HEK293 (cell line): ENCODE data around the gene EIF4G3.
A peak's percentile ranks its signal among the peaks of the same experiment; 100 is the strongest.

Experiments
- CTCF ChIA-PET: fragments of 350-600 bp; formaldehyde crosslinking; extraction: SDS; loops from one replicate; lab custom pipeline; 2021; ENCODE audit warnings: antibody characterized with exemption; lab: Yijun Ruan, JAX
- POLR2A ChIA-PET: fragments of 300-600 bp; formaldehyde crosslinking; extraction: SDS; loops from one replicate; lab custom pipeline; 2020; ENCODE audit warnings: antibody characterized with exemption, inconsistent platforms; lab: Yijun Ruan, JAX
- H3K27ac ChIP-seq: fragments of 200-500 bp; sonication (Bioruptor generic); 2 replicates; pipeline ENCODE4 v1.5.1; 2014; ENCODE audit warnings: low read depth, low read length, control low read depth, inconsistent platforms; ENCODE audit errors: extremely low read depth
- H3K36me3 ChIP-seq, 2 experiments: fragments of 200-500 bp in 1 of 2; sonication (Bioruptor generic) in 1 of 2; 1 replicate in 1 of 2; 2 replicates in 1 of 2; pipeline ENCODE4 v1.5.1; 2014 to 2017; ENCODE audit warnings: inconsistent platforms in 2 of 2, low read length in 2 of 2; ENCODE audit not compliant: control insufficient read depth in 2 of 2, insufficient read depth in 1 of 2
- H3K4me1 ChIP-seq: fragments of 200-500 bp; sonication (Bioruptor generic); 2 replicates; pipeline ENCODE4 v1.5.1; 2014; ENCODE audit warnings: mild to moderate bottlenecking, low read length, inconsistent platforms; ENCODE audit not compliant: control insufficient read depth, insufficient read depth
- H3K4me3 ChIP-seq: 2 replicates; pipeline ENCODE4 v1.5.1; 2011; ENCODE audit warnings: low read depth, mild to moderate bottlenecking, control low read depth, low read length, moderate library complexity
- H3K9me3 ChIP-seq: fragments of 200-500 bp; sonication (Bioruptor generic); 2 replicates; pipeline ENCODE4 v1.5.1; 2014; ENCODE audit warnings: low read depth, low read length, inconsistent platforms; ENCODE audit not compliant: control insufficient read depth, insufficient read depth
- BCL11A ChIP-seq: fragments of 450-650 bp; formaldehyde crosslinking; IDR thresholded peaks from 2 replicates; pipeline ENCODE4 v1.5.1; 2016; ENCODE audit warnings: low read depth, missing biosample characterization, missing genetic modification characterization
- HOXD13 ChIP-seq: sonication (generic); formaldehyde crosslinking; IDR thresholded peaks from 2 replicates; pipeline ENCODE4 v1.8.0; 2022; ENCODE audit warnings: missing genetic modification reagents, borderline replicate concordance
- MEIS1 ChIP-seq: sonication (generic); formaldehyde crosslinking; IDR thresholded peaks from 2 replicates; pipeline ENCODE4 v1.8.1; 2022; ENCODE audit warnings: missing genetic modification reagents, mild to moderate bottlenecking, borderline replicate concordance
- PRDM1 ChIP-seq: fragments of 450-650 bp; formaldehyde crosslinking; IDR thresholded peaks from 2 replicates; pipeline ENCODE4; 2016; ENCODE audit warnings: missing biosample characterization, missing genetic modification characterization
- SP2 ChIP-seq: fragments of 450-650 bp; formaldehyde crosslinking; IDR thresholded peaks from 2 replicates; pipeline ENCODE4 v1.5.1; 2016; ENCODE audit warnings: missing biosample characterization, missing genetic modification characterization
- SP3 ChIP-seq: fragments of 450-650 bp; formaldehyde crosslinking; IDR thresholded peaks from 2 replicates; pipeline ENCODE4 v1.5.1; 2016; ENCODE audit warnings: missing biosample characterization, missing genetic modification characterization
- SP7 ChIP-seq: fragments of 450-650 bp; formaldehyde crosslinking; IDR thresholded peaks from 2 replicates; pipeline ENCODE4 v1.5.1; 2016; ENCODE audit warnings: missing biosample characterization, missing genetic modification characterization
- YY1 ChIP-seq: fragments of 450-650 bp; formaldehyde crosslinking; IDR thresholded peaks from 2 replicates; pipeline ENCODE4 v1.5.1; 2018; ENCODE audit warnings: missing biosample characterization, missing genetic modification characterization
- ZBTB21 ChIP-seq: fragments of 450-650 bp; formaldehyde crosslinking; IDR thresholded peaks from 2 replicates; pipeline ENCODE4 v1.5.1; 2017; ENCODE audit warnings: missing biosample characterization, missing genetic modification characterization
- ZFP69B ChIP-seq: fragments of 450-650 bp; formaldehyde crosslinking; IDR thresholded peaks from 2 replicates; pipeline ENCODE4 v1.5.1; 2016; ENCODE audit warnings: missing biosample characterization, missing genetic modification characterization
- ZNF112 ChIP-seq: fragments of 450-650 bp; formaldehyde crosslinking; IDR thresholded peaks from 2 replicates; pipeline ENCODE4 v1.5.0; 2017; ENCODE audit warnings: missing biosample characterization, missing genetic modification characterization
- ZNF16 ChIP-seq: fragments of 450-650 bp; formaldehyde crosslinking; IDR thresholded peaks from 2 replicates; pipeline ENCODE4 v1.5.1; 2016; ENCODE audit warnings: low read depth, missing biosample characterization, missing genetic modification characterization
- ZNF174 ChIP-seq: fragments of 450-650 bp; formaldehyde crosslinking; IDR thresholded peaks from 2 replicates; pipeline ENCODE4 v1.5.0; 2017; ENCODE audit warnings: missing biosample characterization, mild to moderate bottlenecking, missing genetic modification characterization
- ZNF184 ChIP-seq: fragments of 450-650 bp; IDR thresholded peaks from 2 replicates; pipeline ENCODE4 v1.5.1; 2018; ENCODE audit warnings: missing biosample characterization, mild to moderate bottlenecking, missing genetic modification characterization
- ZNF19 ChIP-seq: fragments of 450-650 bp; formaldehyde crosslinking; IDR thresholded peaks from 2 replicates; pipeline ENCODE4; 2016; ENCODE audit warnings: missing biosample characterization, missing genetic modification characterization, low read depth
- ZNF24 ChIP-seq: fragments of 450-650 bp; formaldehyde crosslinking; IDR thresholded peaks from 2 replicates; pipeline ENCODE4 v1.5.1; 2016; ENCODE audit warnings: missing biosample characterization, missing genetic modification characterization
- ZNF514 ChIP-seq: fragments of 450-650 bp; formaldehyde crosslinking; IDR thresholded peaks from 2 replicates; pipeline ENCODE4 v1.5.1; 2016; ENCODE audit warnings: missing biosample characterization, missing genetic modification characterization
- ZNF654 ChIP-seq: fragments of 450-650 bp; formaldehyde crosslinking; IDR thresholded peaks from 2 replicates; pipeline ENCODE4 v1.5.1; 2016; ENCODE audit warnings: low read depth, missing biosample characterization, missing genetic modification characterization
- ZNF777 ChIP-seq: fragments of 450-650 bp; formaldehyde crosslinking; IDR thresholded peaks from 2 replicates; pipeline ENCODE4 v1.5.1; 2017; ENCODE audit warnings: missing biosample characterization, missing genetic modification characterization, borderline replicate concordance
- TF ChIP-seq, protein P1 (sequence below): fragments of 450-650 bp; formaldehyde crosslinking; IDR thresholded peaks from 2 replicates; pipeline ENCODE4 v1.5.1; 2016; ENCODE audit warnings: missing biosample characterization, missing genetic modification characterization
- TF ChIP-seq, protein P2 (sequence below): fragments of 450-650 bp; IDR thresholded peaks from 2 replicates; pipeline ENCODE4 v1.5.1; 2018; ENCODE audit warnings: missing biosample characterization, mild to moderate bottlenecking, missing genetic modification characterization
- TF ChIP-seq, protein P3 (sequence below): fragments of 450-650 bp; formaldehyde crosslinking; IDR thresholded peaks from 2 replicates; pipeline ENCODE4 v1.5.1; 2016; ENCODE audit warnings: missing biosample characterization, missing genetic modification characterization, borderline replicate concordance

EIF4G3 gene

DNA sequence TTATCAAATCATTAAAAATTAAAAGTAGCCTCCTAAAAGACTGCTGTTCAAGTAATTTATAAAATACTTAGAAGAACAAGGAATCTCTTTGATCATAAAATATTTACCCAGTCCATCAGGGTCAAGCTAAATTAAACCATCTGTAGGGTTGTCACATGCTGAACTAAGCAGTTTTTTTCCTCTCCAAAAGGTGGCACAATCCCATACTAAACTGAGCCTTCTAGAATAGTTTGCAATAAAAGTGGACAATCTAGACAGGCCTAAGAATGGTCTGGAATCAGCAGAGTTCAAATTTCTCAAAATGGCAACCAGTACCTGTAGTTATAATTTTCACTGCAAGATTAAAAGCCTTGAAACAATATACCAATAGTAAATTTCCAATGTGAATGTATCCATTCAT, 194.8 kb downstream of the EIF4G3 start:
- Histone ChIP-seq H3K27ac (no peak overlapping the region), H3K36me3 (peaks cover 0 to 6% of the 10 kb centered on the region in 2 experiments; a peak in 1 of 3 replicates), H3K4me3 (no peak overlapping the region), H3K4me1 (peaks cover 8% of the 10 kb centered on the region), H3K9me3 (no peaks in the 10 kb centered on the region)
- POLR2A ChIA-PET = no interaction called here
- peak; percentile 16; the same call in 1 of the 2 replicates for TF ChIP-seq ZNF654
- TF ChIP-seq HOXD13 (CRISPR knock-in tag) = no peak
- TF ChIP-seq SP7 (tag by site-specific recombination) = no peak
- CTCF ChIA-PET = interaction anchor here (0.5 to 5.0 kb wide), 10 partner anchors 10 to 285 kb away, joined by 3 to 52 read pairs (median 4); no protein-coding TSS in a partner anchor

DNA sequence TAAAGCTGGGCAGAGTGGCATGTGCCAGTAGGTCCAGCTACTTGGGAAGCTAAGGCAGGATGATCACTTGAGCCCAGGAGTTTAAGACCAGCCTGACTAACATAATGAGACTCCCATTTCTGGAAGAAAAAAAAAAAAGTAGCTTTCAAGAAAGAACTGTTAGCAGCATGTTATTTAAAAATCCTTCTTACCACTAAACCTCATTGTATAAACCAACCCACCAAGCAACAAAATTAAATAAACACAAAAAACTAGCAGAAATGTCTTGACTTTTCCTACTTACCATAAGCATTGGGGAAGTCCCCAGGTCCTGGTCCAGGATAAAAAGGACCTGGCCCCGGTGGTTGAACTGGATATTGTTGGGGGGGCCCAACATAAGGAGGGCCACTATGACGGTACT, 196.6 kb downstream of the EIF4G3 start:
- Histone ChIP-seq H3K4me1 (peaks cover 8% of the 10 kb centered on the region), H3K4me3 (no peak overlapping the region), H3K36me3 (peaks cover 0 to 6% of the 10 kb centered on the region in 2 experiments; a peak in 1 of 3 replicates), H3K9me3 (no peaks in the 10 kb centered on the region), H3K27ac (no peak overlapping the region)
- TF ChIP-seq SP3 (tag by site-specific recombination) (no peak), ZNF777 (tag by site-specific recombination) (no peak), PRDM1 (tag by site-specific recombination) (no peak), YY1 (tag by site-specific recombination) (no peak), SP2 (tag by site-specific recombination) (no peak), ZNF24 (tag by site-specific recombination) (no peak)
- TF ChIP-seq, protein P1, sequence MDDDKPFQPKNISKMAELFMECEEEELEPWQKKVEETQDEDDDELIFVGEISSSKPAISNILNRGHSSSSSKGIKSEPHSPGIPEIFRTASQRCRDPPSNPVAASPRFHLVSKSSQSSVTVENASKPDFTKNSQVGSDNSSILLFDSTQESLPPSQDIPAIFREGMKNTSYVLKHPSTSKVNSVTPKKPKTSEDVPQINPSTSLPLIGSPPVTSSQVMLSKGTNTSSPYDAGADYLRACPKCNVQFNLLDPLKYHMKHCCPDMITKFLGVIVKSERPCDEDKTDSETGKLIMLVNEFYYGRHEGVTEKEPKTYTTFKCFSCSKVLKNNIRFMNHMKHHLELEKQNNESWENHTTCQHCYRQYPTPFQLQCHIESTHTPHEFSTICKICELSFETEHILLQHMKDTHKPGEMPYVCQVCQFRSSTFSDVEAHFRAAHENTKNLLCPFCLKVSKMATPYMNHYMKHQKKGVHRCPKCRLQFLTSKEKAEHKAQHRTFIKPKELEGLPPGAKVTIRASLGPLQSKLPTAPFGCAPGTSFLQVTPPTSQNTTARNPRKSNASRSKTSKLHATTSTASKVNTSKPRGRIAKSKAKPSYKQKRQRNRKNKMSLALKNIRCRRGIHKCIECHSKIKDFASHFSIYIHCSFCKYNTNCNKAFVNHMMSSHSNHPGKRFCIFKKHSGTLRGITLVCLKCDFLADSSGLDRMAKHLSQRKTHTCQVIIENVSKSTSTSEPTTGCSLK = no peak
- ChIA-PET POLR2A (interaction anchor here (0.6 kb wide), 1 partner anchor 13 kb away, joined by 3 read pairs; no protein-coding TSS in a partner anchor), CTCF (interaction anchor here (0.7 to 5.0 kb wide), 4 partner anchors 9 to 283 kb away, joined by 3 to 52 read pairs (median 4); no protein-coding TSS in a partner anchor)

DNA sequence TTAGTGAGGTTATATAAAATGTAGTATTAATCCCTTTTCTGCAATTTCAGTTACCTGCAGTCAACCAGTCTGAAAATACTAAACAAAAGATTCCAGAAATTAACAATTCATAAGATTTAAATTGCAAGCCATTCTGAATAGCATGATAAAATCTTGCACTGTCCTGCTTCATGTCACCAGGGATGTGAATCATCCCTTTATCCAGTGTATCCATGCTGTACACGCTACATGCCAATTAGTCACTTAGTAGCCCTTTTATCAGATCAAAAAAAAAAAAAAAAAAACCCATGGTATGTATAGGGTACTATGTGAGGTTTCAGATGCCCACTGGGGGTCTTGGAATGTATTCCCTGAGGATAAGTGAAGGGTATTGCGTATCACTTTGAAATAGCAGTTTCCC, 198.3 kb downstream of the EIF4G3 start:
- Histone ChIP-seq H3K27ac (no peak overlapping the region), H3K9me3 (no peaks in the 10 kb centered on the region), H3K4me1 (peaks cover 6% of the 10 kb centered on the region), H3K36me3 (peaks cover 0 to 17% of the 10 kb centered on the region in 2 experiments; a peak in 1 of 3 replicates), H3K4me3 (no peak overlapping the region)
- ChIA-PET POLR2A (no interaction called here), CTCF (no interaction called here)
- TF ChIP-seq, protein P2, sequence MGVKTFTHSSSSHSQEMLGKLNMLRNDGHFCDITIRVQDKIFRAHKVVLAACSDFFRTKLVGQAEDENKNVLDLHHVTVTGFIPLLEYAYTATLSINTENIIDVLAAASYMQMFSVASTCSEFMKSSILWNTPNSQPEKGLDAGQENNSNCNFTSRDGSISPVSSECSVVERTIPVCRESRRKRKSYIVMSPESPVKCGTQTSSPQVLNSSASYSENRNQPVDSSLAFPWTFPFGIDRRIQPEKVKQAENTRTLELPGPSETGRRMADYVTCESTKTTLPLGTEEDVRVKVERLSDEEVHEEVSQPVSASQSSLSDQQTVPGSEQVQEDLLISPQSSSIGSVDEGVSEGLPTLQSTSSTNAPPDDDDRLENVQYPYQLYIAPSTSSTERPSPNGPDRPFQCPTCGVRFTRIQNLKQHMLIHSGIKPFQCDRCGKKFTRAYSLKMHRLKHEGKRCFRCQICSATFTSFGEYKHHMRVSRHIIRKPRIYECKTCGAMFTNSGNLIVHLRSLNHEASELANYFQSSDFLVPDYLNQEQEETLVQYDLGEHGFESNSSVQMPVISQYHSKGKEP (tag by site-specific recombination) = no peak
- TF ChIP-seq ZBTB21 (tag by site-specific recombination) = no peak

DNA sequence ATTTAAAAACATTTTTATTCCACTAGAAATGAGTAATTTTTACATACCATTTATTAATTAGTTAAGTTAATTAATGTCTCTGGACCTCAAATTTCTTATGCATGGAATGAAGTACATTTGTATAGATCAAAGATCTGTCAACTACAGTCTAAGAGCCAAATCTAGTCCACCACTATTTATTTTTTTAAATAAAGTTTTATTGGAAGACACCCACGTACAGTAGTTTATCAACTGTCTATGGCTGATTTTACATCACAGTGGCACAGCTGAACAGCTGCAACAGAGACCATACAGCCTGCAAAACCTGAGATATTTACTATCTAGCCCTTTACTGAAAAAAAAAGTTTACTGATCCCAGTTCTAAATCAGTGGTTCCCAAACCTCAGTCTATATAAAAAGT, 201.0 kb downstream of the EIF4G3 start:
- Histone ChIP-seq H3K9me3 (no peaks in the 10 kb centered on the region), H3K27ac (no peak overlapping the region), H3K36me3 (peaks cover 12 to 41% of the 10 kb centered on the region in 2 experiments; a peak in 2 of 3 replicates), H3K4me3 (no peak overlapping the region), H3K4me1 (no peaks in the 10 kb centered on the region; the same call in 1 of the 2 replicates)
- ChIA-PET POLR2A (interaction anchor here (0.7 kb wide), 1 partner anchor 18 kb away, joined by 4 read pairs; no protein-coding TSS in a partner anchor), CTCF (no interaction called here)
- TF ChIP-seq ZNF19 (tag by site-specific recombination) (no peak), ZNF112 (tag by site-specific recombination) (no peak), ZFP69B (tag by site-specific recombination) (no peak), ZNF184 (no peak), BCL11A (tag by site-specific recombination) (no peak), ZNF514 (no peak), ZNF16 (tag by site-specific recombination) (no peak), MEIS1 (CRISPR knock-in tag) (no peak), ZNF174 (no peak)
- TF ChIP-seq, protein P3, sequence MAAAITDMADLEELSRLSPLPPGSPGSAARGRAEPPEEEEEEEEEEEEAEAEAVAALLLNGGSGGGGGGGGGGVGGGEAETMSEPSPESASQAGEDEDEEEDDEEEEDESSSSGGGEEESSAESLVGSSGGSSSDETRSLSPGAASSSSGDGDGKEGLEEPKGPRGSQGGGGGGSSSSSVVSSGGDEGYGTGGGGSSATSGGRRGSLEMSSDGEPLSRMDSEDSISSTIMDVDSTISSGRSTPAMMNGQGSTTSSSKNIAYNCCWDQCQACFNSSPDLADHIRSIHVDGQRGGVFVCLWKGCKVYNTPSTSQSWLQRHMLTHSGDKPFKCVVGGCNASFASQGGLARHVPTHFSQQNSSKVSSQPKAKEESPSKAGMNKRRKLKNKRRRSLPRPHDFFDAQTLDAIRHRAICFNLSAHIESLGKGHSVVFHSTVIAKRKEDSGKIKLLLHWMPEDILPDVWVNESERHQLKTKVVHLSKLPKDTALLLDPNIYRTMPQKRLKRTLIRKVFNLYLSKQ (tag by site-specific recombination) = no peak
